Ishikawa (cell line): ENCODE results near the gene MLLT1.

Source experiments
- CEBPB ChIP-seq: IDR thresholded peaks from 2 replicates; pipeline ENCODE4 v1.6.1; 2012
- CREB1 ChIP-seq: IDR thresholded peaks from 2 replicates; pipeline ENCODE4 v1.6.1; 2012; ENCODE audit warnings: low read depth
- EGR1 ChIP-seq: IDR thresholded peaks from 2 replicates; pipeline ENCODE4 v1.6.1; 2012
- EP300 ChIP-seq: IDR thresholded peaks from 2 replicates; pipeline ENCODE4 v1.6.1; 2012; ENCODE audit warnings: borderline replicate concordance
- FOXM1 ChIP-seq: IDR thresholded peaks from 2 replicates; pipeline ENCODE4 v1.6.1; 2012; ENCODE audit warnings: low read depth, borderline replicate concordance
- MAX ChIP-seq: IDR thresholded peaks from 2 replicates; pipeline ENCODE4 v1.6.1; 2012
- RAD21 ChIP-seq: IDR thresholded peaks from 2 replicates; pipeline ENCODE4 v1.6.1; 2012; ENCODE audit warnings: low read depth
- REST ChIP-seq: IDR thresholded peaks from 2 replicates; pipeline ENCODE4 v1.6.1; 2012; ENCODE audit warnings: low read depth, mild to moderate bottlenecking
- TAF1 ChIP-seq: IDR thresholded peaks from 2 replicates; pipeline ENCODE4 v1.6.1; 2012; ENCODE audit warnings: low read depth, mild to moderate bottlenecking
- TCF12 ChIP-seq: IDR thresholded peaks from 2 replicates; pipeline ENCODE4 v1.6.1; 2012; ENCODE audit warnings: low read depth
- TEAD4 ChIP-seq: IDR thresholded peaks from 2 replicates; pipeline ENCODE4 v1.6.1; 2012
- USF1 ChIP-seq: IDR thresholded peaks from 2 replicates; pipeline ENCODE4 v1.6.1; 2012
- ZBTB7A ChIP-seq: IDR thresholded peaks from 2 replicates; pipeline ENCODE4 v1.6.1; 2012; ENCODE audit warnings: low read depth

- TF ChIP-seq REST = no peak
- TF ChIP-seq EGR1 = 0 out of 2 replicates have a peak, but pooled peaks have one; percentile 15
- no peak for TF ChIP-seq TAF1
- no peak for TF ChIP-seq EP300
- TF ChIP-seq ZBTB7A = no peak
- TF ChIP-seq USF1 = no peak
- TF ChIP-seq CREB1 = no peak
- TF ChIP-seq CEBPB = no peak
- TF ChIP-seq MAX = no peak
- TF ChIP-seq RAD21 = no peak
- TF ChIP-seq FOXM1 = no peak
- no peak for TF ChIP-seq TCF12
- TF ChIP-seq TEAD4 = no peak
Measured at GRCh38 chr19:6161271-6161850, 118.4 kb downstream of the MLLT1 start.
